ENCODE results near the gene OR2T12.
"Not testable (repeated sequence)": the region's sequence is repeated elsewhere in the genome, so short reads cannot be mapped to it uniquely, and the experiment has no call there.

OR2T12 gene

GRCh38 chr1:248303324-248303723 is at the start of gene OR2T12:
OR2T12 (minus strand) TSS chr1:248303424; CDS start chr1:248295578, 7,846 bp downstream.
- no peak for DNase-seq (ENCODE audit: low read depth in 2 of 2)

- DNase-seq (ENCODE audit: low read depth in 2 of 2): no peak
Measured at GRCh38 chr1:248348475-248348874, 45.3 kb upstream of the OR2T12 start, which contains the start of gene OR14C36. OR14C36 (plus strand) TSS chr1:248348775; CDS start chr1:248348775, 0 bp downstream.

GRCh38 chr1:248343451-248343850 is 40.2 kb upstream of the OR2T12 start:
- no peak for DNase-seq (ENCODE audit: low read depth in 2 of 2)

- no peak for DNase-seq (ENCODE audit: low read depth in 2 of 2)
Measured at GRCh38 chr1:248324468-248324867, 21.2 kb upstream of the OR2T12 start, which contains the start of gene OR2M7. OR2M7 (minus strand) TSS chr1:248324568; CDS start chr1:248324568, 0 bp downstream.

- no peak for DNase-seq (ENCODE audit: low read depth in 2 of 2)
Measured at GRCh38 chr1:248316796-248317195, 13.6 kb upstream of the OR2T12 start.

GRCh38 chr1:248306740-248307139 is 3.5 kb upstream of the OR2T12 start:
- not testable (repeated sequence) for DNase-seq (ENCODE audit: low read depth in 2 of 2)

GRCh38 chr1:248306103-248306502 is 2.9 kb upstream of the OR2T12 start:
- no peak for DNase-seq (ENCODE audit: low read depth in 2 of 2)

- not testable (repeated sequence) for DNase-seq (ENCODE audit: low read depth in 2 of 2)
Measured at GRCh38 chr1:248305672-248306071, 2.4 kb upstream of the OR2T12 start.

GRCh38 chr1:248288391-248288790 is 14.8 kb downstream of the OR2T12 start:
- no peak for DNase-seq (ENCODE audit: low read depth in 2 of 2)

GRCh38 chr1:248277876-248278275 is 25.3 kb downstream of the OR2T12 start, which contains the start of gene OR2T33:
OR2T33 (minus strand) TSS chr1:248277976; CDS start chr1:248273814, 4,162 bp downstream.
- no peak for DNase-seq (ENCODE audit: low read depth in 2 of 2)

GRCh38 chr1:248273225-248273624 is 30.0 kb downstream of the OR2T12 start:
- DNase-seq (ENCODE audit: low read depth in 2 of 2): not testable (repeated sequence)

- DNase-seq (ENCODE audit: low read depth in 2 of 2): no peak
Measured at GRCh38 chr1:248268178-248268577, 35.0 kb downstream of the OR2T12 start.

GRCh38 chr1:248259309-248259708 is 43.9 kb downstream of the OR2T12 start:
- not testable (repeated sequence) for DNase-seq (ENCODE audit: low read depth in 2 of 2)

- no peak for DNase-seq (ENCODE audit: low read depth in 2 of 2)
Measured at GRCh38 chr1:248243204-248243603, 60.0 kb downstream of the OR2T12 start.

All from activated CD8-positive, alpha-beta memory T cell treated with anti-CD3 and anti-CD28 coated beads for 4 hours (primary cell).